Keratinocyte (primary cell): Measurements from ENCODE around the gene COTL1. TPM values are rescaled to one million over a fixed set of nuclear protein-coding genes. Genes with fewer than 3 reads are reported as not detected.

Source experiments
- DNase-seq: peaks from one replicate; pipeline ENCODE4 v3.0.0-alpha.2; 2011; ENCODE audit warnings: low read depth, missing footprints, low spot score
- FAIRE-seq: peaks from 2 replicates; lab custom pipeline; 2011; peaks lifted over from hg19 to GRCh38; lab: Jason Lieb, UNC
- H2AFZ ChIP-seq: 2 replicates; pipeline ENCODE4 v1.6.0; 2012; ENCODE audit warnings: low read length, control low read depth, inconsistent platforms; ENCODE audit not compliant: control insufficient read depth
- H3K27ac ChIP-seq: 2 replicates; pipeline ENCODE4 v1.5.1; 2011; ENCODE audit warnings: low read length; ENCODE audit not compliant: control insufficient read depth, insufficient read depth
- H3K27me3 ChIP-seq: 3 replicates; pipeline ENCODE4 v1.6.0; 2011; ENCODE audit warnings: low read length; ENCODE audit not compliant: control insufficient read depth, insufficient read depth; ENCODE audit errors: extremely low read depth
- H3K36me3 ChIP-seq, 2 experiments: 2 replicates in 1 of 2; 3 replicates in 1 of 2; pipeline ENCODE4 v1.5.1; 2011; ENCODE audit warnings: low read length in 2 of 2, mild to moderate bottlenecking in 1 of 2; ENCODE audit not compliant: control insufficient read depth in 2 of 2, insufficient read depth in 2 of 2; ENCODE audit errors: extremely low read depth in 1 of 2
- H3K4me1 ChIP-seq: 3 replicates; pipeline ENCODE4 v1.5.1; 2011; ENCODE audit warnings: low read length; ENCODE audit not compliant: control insufficient read depth, insufficient read depth; ENCODE audit errors: extremely low read depth
- H3K4me2 ChIP-seq: 3 replicates; pipeline ENCODE4 v1.6.0; 2011; ENCODE audit warnings: low read depth, low read length; ENCODE audit not compliant: control insufficient read depth, insufficient read depth; ENCODE audit errors: extremely low read depth
- H3K4me3 ChIP-seq, 3 experiments: fragments of 200-600 bp in 1 of 3; sonication (generic) in 1 of 3; 2 replicates in 2 of 3; 3 replicates in 1 of 3; pipeline ENCODE4 v1.5.1; 2011 to 2016; ENCODE audit warnings: low read length in 3 of 3, mild to moderate bottlenecking in 3 of 3, control low read depth in 2 of 3, inconsistent platforms in 1 of 3, low read depth in 1 of 3, mixed read lengths in 1 of 3, mixed run types in 1 of 3, moderate library complexity in 1 of 3; ENCODE audit not compliant: control insufficient read depth in 2 of 3, insufficient read depth in 2 of 3; ENCODE audit errors: extremely low read depth in 1 of 3
- H3K79me2 ChIP-seq: 2 replicates; pipeline ENCODE4 v1.6.0; 2012; ENCODE audit warnings: low read length; ENCODE audit not compliant: control insufficient read depth, insufficient read depth
- H3K9ac ChIP-seq: 3 replicates; pipeline ENCODE4 v1.6.0; 2011; ENCODE audit warnings: low read length; ENCODE audit not compliant: control insufficient read depth, insufficient read depth; ENCODE audit errors: extremely low read depth
- H3K9me1 ChIP-seq: 3 replicates; pipeline ENCODE4 v1.6.0; 2011; ENCODE audit warnings: low read length; ENCODE audit not compliant: control insufficient read depth, insufficient read depth; ENCODE audit errors: extremely low read depth
- H3K9me3 ChIP-seq: 2 replicates; pipeline ENCODE4 v1.5.1; 2012; ENCODE audit warnings: low read depth, low read length; ENCODE audit not compliant: control insufficient read depth
- H4K20me1 ChIP-seq: 3 replicates; pipeline ENCODE4 v1.6.0; 2011; ENCODE audit warnings: low read length; ENCODE audit not compliant: control insufficient read depth, insufficient read depth; ENCODE audit errors: extremely low read depth
- CTCF ChIP-seq, 3 experiments: IDR thresholded peaks in 1 of 3; conservative IDR thresholded peaks in 1 of 3; optimal IDR thresholded peaks in 1 of 3; 2 replicates in 2 of 3; 3 replicates in 1 of 3; pipeline versions ENCODE3 to v1.5.1; 2011; ENCODE audit warnings: low read length in 3 of 3, mild to moderate bottlenecking in 3 of 3, moderate library complexity in 2 of 3, control low read depth in 1 of 3, inconsistent platforms in 1 of 3; ENCODE audit not compliant: insufficient read depth in 2 of 3; ENCODE audit errors: extremely low read depth in 1 of 3
- EZH2 ChIP-seq: IDR thresholded peaks from one replicate; pipeline ENCODE4 v1.6.1; 2012; ENCODE audit warnings: inconsistent platforms, mild to moderate bottlenecking, low read length, moderate library complexity
- dilution Hi-C: fragments of 300-500 bp; cut with MboI; formaldehyde crosslinking; loops from one replicate; pipeline ENCODE4 v1.7.0; 2020; ENCODE audit warnings: low sequenced_read_pairs; ENCODE audit not compliant: extremely low pct_ligation_motif_present
- polyA plus RNA-seq, 5 experiments: library from polyadenylated mRNA; depleted of rRNA in 3 of 5; stranded (reverse) in 3 of 5; stranded (forward) in 1 of 5; unstranded in 1 of 5; fragments of >200 nt; gene quantifications; 1 replicate in 1 of 5; 2 replicates in 3 of 5; 3 replicates in 1 of 5; pipeline versions ENCODE4 v1.2.1 to v1.2.3, GENCODE V29; 2011 to 2012; ENCODE audit warnings: missing spikeins in 2 of 5, low read depth in 1 of 5, low replicate concordance in 1 of 5

COTL1 gene
- polyA plus RNA-seq, 1 donor (not counting 4 experiments of a cell fraction or from before 2014, with no cell fraction given), result 116 TPM

GRCh38 chr16:84606081-84606875 is 11.6 kb downstream of the COTL1 start:
- Histone ChIP-seq H3K4me2 (no peak overlapping the region), H2AFZ (no peak overlapping the region), H4K20me1 (peaks cover 27% of the 10 kb centered on the region), H3K36me3 (peaks cover 8 to 14% of the 10 kb centered on the region in 2 experiments), H3K27ac (no peak overlapping the region), H3K4me3 (no peak overlapping the region), H3K27me3 (no peaks in the 10 kb centered on the region), H3K9me3 (no peaks in the 10 kb centered on the region), H3K9ac (no peak overlapping the region), H3K79me2 (peaks cover 95% of the 10 kb centered on the region), H3K4me1 (peaks cover 28% of the 10 kb centered on the region), H3K9me1 (peaks cover 3% of the 10 kb centered on the region)
- DNase-seq (no peak), FAIRE-seq (no peak)
- TF ChIP-seq EZH2 (no peak), CTCF (optimal IDR thresholded peaks at IDR 0.05 in 1 of 3, IDR thresholded peaks at IDR 0.05 in 1 of 3, conservative IDR thresholded peaks at IDR 0.05 in 1 of 3; ENCODE audit: extremely low read depth in 1 of 3, insufficient read depth in 2 of 3, low read length in 3 of 3) (no peak)
- dilution Hi-C loops, result no loop called here

- H3K27me3 ChIP-seq, result no peaks in the 10 kb centered on the region
- no peak overlapping the region for H3K4me2 ChIP-seq
- no peak for FAIRE-seq
- peaks cover 95% of the 10 kb centered on the region for H3K79me2 ChIP-seq
- DNase-seq, result no peak
- H3K9me1 ChIP-seq, result peaks cover 3% of the 10 kb centered on the region
- no peak overlapping the region for H3K9ac ChIP-seq
- H3K27ac ChIP-seq, result no peak overlapping the region
- H3K4me1 ChIP-seq, result peaks cover 28% of the 10 kb centered on the region
- dilution Hi-C loops, result no loop called here
- no peak overlapping the region for H3K4me3 ChIP-seq
- no peak for TF ChIP-seq EZH2
- TF ChIP-seq CTCF (optimal IDR thresholded peaks at IDR 0.05 in 1 of 3, IDR thresholded peaks at IDR 0.05 in 1 of 3, conservative IDR thresholded peaks at IDR 0.05 in 1 of 3; ENCODE audit: extremely low read depth in 1 of 3, insufficient read depth in 2 of 3, low read length in 3 of 3), result no peak
- H3K36me3 ChIP-seq, result peaks cover 11 to 23% of the 10 kb centered on the region in 2 experiments
- peaks cover 31% of the 10 kb centered on the region for H4K20me1 ChIP-seq
- H3K9me3 ChIP-seq, result no peaks in the 10 kb centered on the region
- no peak overlapping the region for H2AFZ ChIP-seq
Measured at GRCh38 chr16:84605339-84605848, 12.5 kb downstream of the COTL1 start.
